B cell (primary cell): ENCODE measurements around the gene TMEM222. TPM values are rescaled to one million over a fixed set of nuclear protein-coding genes. Genes with fewer than 3 reads are reported as not detected.

ENCODE experiments used
- ATAC-seq: fragments of 200-7000 bp; cut with Tn5 transposase; one replicate; pipeline ENCODE4 v1.10.0; 2021; ENCODE audit warnings: low read depth, mild to moderate bottlenecking, moderate number of reproducible peaks, moderate library complexity
- CTCF ChIA-PET: fragments of 350-600 bp; sonication (Branson Sonifier 250); formaldehyde crosslinking; loops from one replicate; lab custom pipeline; 2021; ENCODE audit warnings: antibody characterized with exemption, inconsistent platforms; lab: Charles Lee
- POLR2A ChIA-PET: fragments of 350-600 bp; sonication (Branson Sonifier 250); formaldehyde crosslinking; loops from one replicate; lab custom pipeline; 2021; ENCODE audit warnings: antibody characterized with exemption; lab: Charles Lee
- DNase-seq: peaks from one replicate; pipeline ENCODE4 v3.0.0; 2013
- H2AFZ ChIP-seq: 2 replicates; pipeline ENCODE4 v1.6.1; 2012; ENCODE audit warnings: mild to moderate bottlenecking, low read depth, low read length; ENCODE audit not compliant: insufficient read depth, poor library complexity, severe bottlenecking
- H3K27ac ChIP-seq, 2 donors: 1 replicate in 1 of 2; 2 replicates in 1 of 2; pipeline ENCODE4 v1.5.1; 2012 to 2013; ENCODE audit warnings: low read length in 2 of 2, mild to moderate bottlenecking in 2 of 2, moderate library complexity in 1 of 2
- H3K27me3 ChIP-seq, 4 experiments: fragments of 200-600 bp in 1 of 4; sonication (generic) in 1 of 4; replicated peaks in 1 of 4; 1 replicate in 2 of 4; 2 replicates in 2 of 4; pipeline versions ENCODE4 v1.6.1 to v1.7.0; 2013 to 2016; ENCODE audit warnings: low read length in 3 of 4, mild to moderate bottlenecking in 2 of 4, mixed read lengths in 1 of 4, moderate library complexity in 1 of 4; ENCODE audit not compliant: insufficient read depth in 4 of 4, control insufficient read depth in 3 of 4; ENCODE audit errors: control extremely low read depth in 1 of 4
- H3K36me3 ChIP-seq, 2 experiments: replicated peaks in 1 of 2; 1 replicate in 1 of 2; 2 replicates in 1 of 2; pipeline versions ENCODE4 v1.6.1 to v1.7.1; 2013; ENCODE audit warnings: low read length in 1 of 2; ENCODE audit not compliant: insufficient read depth in 2 of 2, control insufficient read depth in 1 of 2; ENCODE audit errors: control extremely low read depth in 1 of 2, extremely low read depth in 1 of 2
- H3K4me1 ChIP-seq, 2 donors: fragments of 200-600 bp in 1 of 2; sonication (generic) in 1 of 2; 1 replicate in 1 of 2; 2 replicates in 1 of 2; pipeline versions ENCODE4 v1.5.1 to v1.6.1; 2013 to 2017; ENCODE audit warnings: low read length in 2 of 2; ENCODE audit not compliant: control insufficient read depth in 2 of 2, insufficient read depth in 2 of 2
- H3K4me2 ChIP-seq: replicated peaks from 2 replicates; pipeline ENCODE3; 2012; ENCODE audit warnings: mild to moderate bottlenecking, low read depth, low read length; ENCODE audit not compliant: poor library complexity, severe bottlenecking
- H3K4me3 ChIP-seq, 5 experiments: fragments of 200-600 bp in 1 of 5; sonication (generic) in 1 of 5; 1 replicate in 3 of 5; 2 replicates in 2 of 5; pipeline versions ENCODE4 v1.5.1 to v1.7.0; 2011 to 2016; ENCODE audit warnings: low read length in 4 of 5, mild to moderate bottlenecking in 4 of 5, low read depth in 2 of 5, control low read depth in 1 of 5, moderate library complexity in 1 of 5; ENCODE audit not compliant: insufficient read depth in 1 of 5; ENCODE audit errors: control extremely low read depth in 1 of 5, extremely low read depth in 1 of 5
- H3K79me2 ChIP-seq: fragments of 200-600 bp; sonication (generic); one replicate; pipeline ENCODE4 v1.6.0; 2016; ENCODE audit warnings: low read length; ENCODE audit not compliant: control insufficient read depth, insufficient read depth
- H3K9ac ChIP-seq: fragments of 200-600 bp; sonication (generic); 2 replicates; pipeline ENCODE4 v1.6.1; 2017; ENCODE audit warnings: mild to moderate bottlenecking, low read length, moderate library complexity
- H3K9me3 ChIP-seq, 3 donors: one replicate each; pipeline versions ENCODE4 v1.6.1 to v1.7.1; 2013; ENCODE audit warnings: low read length in 2 of 3; ENCODE audit not compliant: control insufficient read depth in 2 of 3, insufficient read depth in 1 of 3; ENCODE audit errors: control extremely low read depth in 1 of 3
- H4K20me1 ChIP-seq: 2 replicates; pipeline ENCODE4 v1.6.0; 2012; ENCODE audit warnings: mild to moderate bottlenecking, low read length; ENCODE audit not compliant: insufficient read depth, control insufficient read depth, poor library complexity, severe bottlenecking
- H3K27ac Mint-ChIP-seq: one replicate; pipeline ENCODE4 v1.8.0; 2021; ENCODE audit warnings: mixed read lengths
- H3K27me3 Mint-ChIP-seq: one replicate; pipeline ENCODE4 v1.8.0; 2021; ENCODE audit warnings: mixed read lengths
- H3K4me1 Mint-ChIP-seq: one replicate; pipeline ENCODE4 v1.8.0; 2021; ENCODE audit warnings: mixed read lengths
- H3K4me3 Mint-ChIP-seq: one replicate; pipeline ENCODE4 v1.8.0; 2021; ENCODE audit warnings: mixed read lengths
- H3K9me3 Mint-ChIP-seq: one replicate; pipeline ENCODE4 v1.8.0; 2022; ENCODE audit warnings: mixed read lengths; ENCODE audit not compliant: insufficient read depth
- CTCF ChIP-seq: fragments of 200-600 bp; IDR thresholded peaks from one replicate; pipeline ENCODE4 v1.8.0; 2022; ENCODE audit warnings: antibody characterized with exemption, mild to moderate bottlenecking
- EZH2 ChIP-seq: IDR thresholded peaks from 2 replicates; pipeline ENCODE4 v1.6.1; 2012; ENCODE audit warnings: borderline replicate concordance, low read depth, mild to moderate bottlenecking, moderate library complexity, low read length; ENCODE audit not compliant: insufficient read depth, poor library complexity, severe bottlenecking
- WGBS: methylation state at CpG from one replicate; pipeline ENCODE4 v1.1.5; 2013; ENCODE audit warnings: missing lambda C conversion rate; ENCODE audit not compliant: insufficient coverage; 5-methylcytosine and 5-hydroxymethylcytosine counted together
- intact Hi-C: fragments of 100-400 bp; cut with micrococcal nuclease; formaldehyde crosslinking; loops from one replicate; pipeline ENCODE4 v1.10.0; 2022
- polyA plus RNA-seq: library from polyadenylated mRNA; depleted of rRNA; stranded (reverse); fragments of >200 nt; gene quantifications from 2 replicates; pipeline ENCODE4 v1.2.3, GENCODE V29; 2012
- total RNA-seq, 2 donors: library from RNA; stranded (reverse); fragments of 120-200 nt in 1 of 2; gene quantifications; 1 replicate in 1 of 2; 2 replicates in 1 of 2; pipeline versions ENCODE4 v1.2.3 to v1.2.4, GENCODE V29; 2013 to 2022

Gene TMEM222
- total and polyA plus RNA-seq, 2 donors (not counting 1 experiment from before 2014, with no cell fraction given), result 44.2 to 80.9 TPM

GRCh38 chr1:27372808-27373690 lies 51.1 kb downstream of the TMEM222 start:
- Histone ChIP-seq H3K9ac (no peak overlapping the region), H2AFZ (no peak overlapping the region), H3K27me3 (no peaks in the 10 kb centered on the region), H3K79me2 (no peaks in the 10 kb centered on the region), H3K4me2 (no peak overlapping the region), H3K36me3 (no peaks in the 10 kb centered on the region), H4K20me1 (no peaks in the 10 kb centered on the region), H3K4me3 (no peak overlapping the region), H3K27ac (no peak overlapping the region), H3K9me3 (no peaks in the 10 kb centered on the region), H3K4me1 (peaks cover 23 to 47% of the 10 kb centered on the region in 2 donors)
- Mint-ChIP-seq H3K27me3 (no peaks in the 10 kb centered on the region), H3K4me1 (peaks cover 38% of the 10 kb centered on the region), H3K9me3 (no peaks in the 10 kb centered on the region), H3K27ac (no peak overlapping the region), H3K4me3 (no peak overlapping the region)
- POLR2A ChIA-PET, result interaction anchor here (0.6 kb wide), 1 partner anchor 252 kb away, joined by 3 read pairs; no protein-coding TSS in a partner anchor
- ATAC-seq (no peak), DNase-seq (no peak)
- intact Hi-C loops, result no loop called here
- CTCF ChIA-PET, result interaction anchor here (0.8 to 8.5 kb wide), 3 partner anchors 16 to 93 kb away, joined by 3 to 74 read pairs (median 8); no protein-coding TSS in a partner anchor
- TF ChIP-seq CTCF (no peak), EZH2 (no peak)
- WGBS, result 95% methylated on average over 10 of the region's 11 CpGs
